Activated CD8-positive, alpha-beta memory T cell treated with anti-CD3 and anti-CD28 coated beads, Interleukin-2, amount 10 ng/mL, durations not matched to agents 7 days and 5 days (primary cell): ENCODE data around the gene KCNJ9. TPM values are rescaled to one million over a fixed set of nuclear protein-coding genes. Genes with fewer than 3 reads are reported as not detected.
A peak's percentile ranks its signal among the peaks of the same experiment; 100 is the strongest.
"Not testable (repeated sequence)": the region's sequence is repeated elsewhere in the genome, so short reads cannot be mapped to it uniquely, and the experiment has no call there.

Source experiments
- ATAC-seq: fragments of 150-1000 bp; cut with Tn5 transposase; one replicate; pipeline ENCODE4 v1.10.0; 2021; ENCODE audit warnings: moderate library complexity
- CTCF ChIA-PET: fragments of 350-600 bp; sonication (Branson Sonifier 250); formaldehyde crosslinking; loops from one replicate; lab custom pipeline; 2021; ENCODE audit warnings: antibody characterized with exemption; lab: Charles Lee
- DNase-seq: peaks from one replicate; pipeline ENCODE4 v3.0.0-alpha.2; 2020
- H3K27ac Mint-ChIP-seq: one replicate; pipeline ENCODE4 v1.8.0; 2021; ENCODE audit warnings: mild to moderate bottlenecking, mixed read lengths
- H3K27me3 Mint-ChIP-seq: one replicate; pipeline ENCODE4 v1.8.0; 2021; ENCODE audit warnings: mixed read lengths
- H3K36me3 Mint-ChIP-seq: one replicate; pipeline ENCODE4 v1.8.0; 2021; ENCODE audit warnings: mild to moderate bottlenecking, mixed read lengths
- H3K4me1 Mint-ChIP-seq: one replicate; pipeline ENCODE4 v1.8.0; 2021; ENCODE audit warnings: mixed read lengths
- H3K4me3 Mint-ChIP-seq: one replicate; pipeline ENCODE4 v1.8.0; 2021; ENCODE audit warnings: mild to moderate bottlenecking, moderate library complexity, mixed read lengths
- H3K9me3 Mint-ChIP-seq: one replicate; pipeline ENCODE4 v1.8.0; 2022; ENCODE audit warnings: low read depth, mixed read lengths
- total RNA-seq, 2 experiments: library from RNA; stranded (reverse); gene quantifications; one replicate each; pipeline ENCODE4 v1.2.3, GENCODE V29; 2021

The KCNJ9 gene
- total RNA-seq, 2 experiments from 2014 or later = not detected

DNA sequence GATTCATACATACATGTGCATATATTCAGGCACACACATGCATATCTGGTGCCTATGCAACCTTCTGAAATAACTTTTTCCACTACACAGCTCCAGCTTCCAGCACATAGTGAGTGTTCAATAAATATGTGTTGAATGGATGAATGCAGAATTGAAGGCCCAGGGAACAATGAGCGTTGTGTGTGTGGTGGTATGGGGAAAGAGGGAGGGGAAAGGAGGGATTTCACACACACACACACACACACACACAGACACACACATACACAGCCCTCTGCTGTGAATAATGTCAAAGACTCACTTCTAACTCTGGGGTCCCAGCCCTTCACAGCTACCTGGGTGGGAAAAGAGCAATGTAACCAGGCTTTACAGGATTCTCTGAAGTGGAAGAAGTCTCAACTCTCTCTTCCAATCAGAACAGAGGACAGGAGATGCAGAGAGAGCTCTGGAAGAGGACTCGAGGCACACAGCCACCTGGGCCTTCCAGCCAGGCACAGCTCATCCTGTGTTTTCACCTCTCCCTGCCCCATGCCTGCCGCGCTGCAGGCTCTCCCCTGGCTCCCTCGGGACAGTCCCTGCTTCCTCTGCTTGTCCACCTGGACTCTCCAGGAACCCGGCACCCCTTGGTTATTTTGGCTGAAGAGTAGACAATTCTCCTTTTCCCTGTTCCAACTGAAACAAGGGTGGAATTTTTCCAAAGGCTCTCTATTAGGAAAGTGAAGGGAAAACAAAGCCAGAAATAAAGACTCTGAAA, 22.5 kb downstream of the KCNJ9 start:
- Mint-ChIP-seq H3K9me3 (no peaks in the 10 kb centered on the region), H3K4me3 (no peak overlapping the region), H3K4me1 (peaks cover 19% of the 10 kb centered on the region), H3K27ac (no peak overlapping the region), H3K36me3 (no peaks in the 10 kb centered on the region), H3K27me3 (no peaks in the 10 kb centered on the region)
- DNase-seq = no peak
- CTCF ChIA-PET = interaction anchor here (0.6 to 6.7 kb wide), 8 partner anchors 18 to 273 kb away, joined by 3 to 66 read pairs (median 22); no protein-coding TSS in a partner anchor
- ATAC-seq = no peak

GRCh38 chr1:160104486-160104885, 23.1 kb downstream of the KCNJ9 start:
- no peak for ATAC-seq
- no peaks in the 10 kb centered on the region for H3K36me3 Mint-ChIP-seq
- CTCF ChIA-PET = interaction anchor here (0.6 to 6.7 kb wide), 7 partner anchors 19 to 272 kb away, joined by 3 to 66 read pairs (median 8); no protein-coding TSS in a partner anchor
- peaks cover 18% of the 10 kb centered on the region for H3K4me1 Mint-ChIP-seq
- no peak overlapping the region for H3K27ac Mint-ChIP-seq
- H3K27me3 Mint-ChIP-seq = no peaks in the 10 kb centered on the region
- no peak for DNase-seq
- no peaks in the 10 kb centered on the region for H3K9me3 Mint-ChIP-seq
- H3K4me3 Mint-ChIP-seq = no peak overlapping the region

DNA sequence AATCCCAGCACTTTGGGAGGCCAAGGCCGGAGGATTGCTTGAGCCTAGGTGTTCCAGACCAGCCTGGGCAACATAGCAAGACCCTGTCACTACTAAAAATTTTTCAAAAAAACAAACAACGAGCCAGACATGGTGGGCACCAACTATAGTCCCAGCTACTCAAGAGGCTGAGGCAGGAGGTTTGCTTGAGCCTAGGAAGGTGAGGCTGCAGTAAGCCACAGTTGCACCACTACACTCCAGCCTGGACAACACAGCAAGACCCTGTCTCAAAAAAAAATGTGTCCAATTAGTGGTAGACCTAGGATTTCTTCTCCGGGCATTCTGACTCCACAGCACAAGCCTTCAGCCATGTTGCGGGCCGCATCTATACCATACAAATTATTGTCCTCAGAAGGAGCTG, 23.8 kb downstream of the KCNJ9 start:
- no peak overlapping the region for H3K27ac Mint-ChIP-seq
- DNase-seq = no peak
- CTCF ChIA-PET = interaction anchor here (0.7 to 6.7 kb wide), 7 partner anchors 20 to 272 kb away, joined by 3 to 66 read pairs (median 8); no protein-coding TSS in a partner anchor
- no peaks in the 10 kb centered on the region for H3K36me3 Mint-ChIP-seq
- H3K9me3 Mint-ChIP-seq = no peaks in the 10 kb centered on the region
- H3K27me3 Mint-ChIP-seq = no peaks in the 10 kb centered on the region
- H3K4me1 Mint-ChIP-seq = peaks cover 14% of the 10 kb centered on the region
- ATAC-seq = no peak
- no peak overlapping the region for H3K4me3 Mint-ChIP-seq

DNA sequence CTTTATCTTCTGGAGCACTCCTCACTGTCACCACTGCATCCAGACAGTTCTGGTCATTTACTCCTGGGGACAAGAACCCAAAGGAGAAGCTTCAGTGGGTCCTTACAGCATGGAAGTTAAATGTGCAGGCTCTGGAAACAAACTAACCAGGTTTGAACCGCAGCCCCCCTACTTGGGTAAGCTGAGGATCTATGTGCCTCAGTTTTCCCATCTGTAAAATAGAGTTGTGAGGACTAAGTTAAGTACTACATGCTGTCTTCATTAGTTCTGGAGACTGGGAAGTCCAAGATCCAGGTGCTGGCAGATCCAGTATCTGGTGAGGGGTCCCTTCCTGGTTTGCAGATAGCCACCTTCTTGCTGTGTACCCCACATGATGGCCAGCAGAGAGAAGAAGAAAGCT, 26.2 kb downstream of the KCNJ9 start:
- DNase-seq (no peak), ATAC-seq (no peak)
- peaks cover 10% of the 10 kb centered on the region for H3K4me1 Mint-ChIP-seq
- no peaks in the 10 kb centered on the region for H3K27me3 Mint-ChIP-seq
- no peak overlapping the region for H3K4me3 Mint-ChIP-seq
- H3K9me3 Mint-ChIP-seq = no peaks in the 10 kb centered on the region
- H3K36me3 Mint-ChIP-seq = no peaks in the 10 kb centered on the region
- CTCF ChIA-PET = interaction anchor here (0.9 to 2.2 kb wide), 5 partner anchors 10 to 269 kb away, joined by 3 to 11 read pairs (median 6); no protein-coding TSS in a partner anchor
- H3K27ac Mint-ChIP-seq = no peak overlapping the region

DNA sequence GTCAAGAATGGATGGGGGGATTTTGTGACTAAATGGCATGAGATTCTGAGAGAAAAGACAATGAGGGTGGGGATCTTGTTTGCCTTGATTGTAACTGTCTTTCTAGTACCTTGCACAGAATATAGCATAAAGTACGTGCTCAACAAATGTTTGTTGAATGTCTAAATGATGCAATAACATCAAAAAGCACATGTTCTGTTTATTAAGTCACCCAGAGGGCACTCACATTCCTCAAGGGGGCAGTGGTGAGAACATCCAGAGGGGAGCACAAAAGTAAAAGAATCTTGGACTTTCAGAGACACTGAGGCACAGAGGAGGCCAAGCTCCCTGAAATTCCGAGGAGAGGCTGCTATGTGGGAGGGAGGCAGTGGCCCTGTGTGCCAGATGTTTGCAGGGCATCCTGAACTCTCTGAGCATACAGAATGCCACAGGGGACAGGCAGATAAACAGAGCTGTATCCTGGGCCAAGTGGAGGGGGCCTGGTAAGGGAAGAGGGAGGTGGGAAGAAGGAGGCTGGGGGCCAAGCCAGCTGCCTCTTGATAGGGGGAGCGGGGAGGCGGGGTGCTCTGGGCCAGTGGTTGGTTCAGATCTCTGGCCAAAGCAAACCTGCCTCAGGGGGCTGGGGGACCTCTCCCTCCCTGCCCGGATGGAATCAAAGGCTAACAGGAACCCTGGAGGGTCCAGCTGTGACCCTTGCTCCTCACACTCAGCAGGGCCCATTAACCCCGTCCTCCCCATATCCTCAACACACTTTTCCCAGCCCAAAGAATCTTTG, 27.7 kb downstream of the KCNJ9 start:
- CTCF ChIA-PET = interaction anchor here (1.0 to 2.2 kb wide), 9 partner anchors 8 to 183 kb away, joined by 3 to 11 read pairs (median 6); partner anchors contain the start of gene IGSF8

DNA sequence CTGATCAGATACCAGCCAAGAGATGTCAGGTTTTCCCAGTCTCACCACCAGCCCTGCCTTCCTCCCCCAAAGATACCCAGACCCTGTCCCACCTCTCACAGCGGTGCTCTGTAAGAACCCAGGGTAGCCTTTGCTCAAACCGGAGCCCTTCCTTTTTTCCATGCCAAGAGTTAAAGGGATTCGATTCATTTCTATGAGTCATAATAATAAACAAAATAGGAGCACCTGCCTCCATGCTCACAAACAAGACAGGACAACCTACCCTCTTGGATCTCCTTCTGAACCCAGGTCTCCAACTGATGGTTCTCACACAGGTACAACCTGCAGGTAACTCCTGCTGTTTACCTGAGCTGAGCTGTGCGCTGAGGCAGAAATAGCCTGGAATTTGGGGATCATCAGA, 28.3 kb downstream of the KCNJ9 start:
- H3K27me3 Mint-ChIP-seq = peaks cover 2% of the 10 kb centered on the region
- no peaks in the 10 kb centered on the region for H3K9me3 Mint-ChIP-seq
- CTCF ChIA-PET = interaction anchor here (1.2 to 2.2 kb wide), 3 partner anchors 8 to 182 kb away, joined by 3 to 11 read pairs (median 6); no protein-coding TSS in a partner anchor
- no peak overlapping the region for H3K27ac Mint-ChIP-seq
- H3K4me3 Mint-ChIP-seq = no peak overlapping the region
- ATAC-seq (no peak), DNase-seq (no peak)
- H3K4me1 Mint-ChIP-seq = peaks cover 3% of the 10 kb centered on the region
- no peaks in the 10 kb centered on the region for H3K36me3 Mint-ChIP-seq

More for the DNA sequence above, 27.7 kb downstream of the KCNJ9 start:
- Mint-ChIP-seq H3K27me3 (no peaks in the 10 kb centered on the region), H3K4me3 (no peak overlapping the region), H3K4me1 (peaks cover 3% of the 10 kb centered on the region), H3K9me3 (no peaks in the 10 kb centered on the region), H3K36me3 (no peaks in the 10 kb centered on the region), H3K27ac (peak overlapping the region; percentile 20)
- ATAC-seq (peak; percentile 42), DNase-seq (peak; percentile 63)

DNA sequence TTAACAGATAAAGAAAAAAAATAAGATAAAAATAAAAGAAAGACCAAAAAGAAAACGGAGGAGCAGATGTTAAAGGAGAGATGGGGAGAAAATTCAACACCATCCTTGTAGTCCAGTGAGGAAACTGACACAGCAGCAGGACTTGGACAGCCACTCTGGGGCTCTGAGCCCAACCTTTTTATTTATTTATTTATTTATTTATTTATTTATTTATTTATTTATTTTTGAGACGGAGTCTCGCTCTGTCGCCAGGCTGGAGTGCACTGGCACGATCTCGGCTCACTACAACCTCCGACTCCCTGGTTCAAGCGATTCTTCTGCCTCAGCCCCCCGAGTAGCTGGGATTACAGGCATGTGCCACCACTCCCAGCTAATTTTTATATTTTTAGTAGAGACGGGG, 30.1 kb downstream of the KCNJ9 start:
- H3K36me3 Mint-ChIP-seq, H3K4me3 Mint-ChIP-seq, H3K4me1 Mint-ChIP-seq, DNase-seq, ATAC-seq, H3K9me3 Mint-ChIP-seq, CTCF ChIA-PET, H3K27me3 Mint-ChIP-seq, H3K27ac Mint-ChIP-seq: not testable (repeated sequence)

- H3K4me3 Mint-ChIP-seq = no peak overlapping the region
- CTCF ChIA-PET = interaction anchor here (1.0 to 1.3 kb wide), 2 partner anchors 11 to 179 kb away, joined by 3 read pairs; no protein-coding TSS in a partner anchor
- peaks cover 12% of the 10 kb centered on the region for H3K27me3 Mint-ChIP-seq
- H3K9me3 Mint-ChIP-seq = no peaks in the 10 kb centered on the region
- ATAC-seq (no peak), DNase-seq (no peak)
- peaks cover 3% of the 10 kb centered on the region for H3K4me1 Mint-ChIP-seq
- no peak overlapping the region for H3K27ac Mint-ChIP-seq
- no peaks in the 10 kb centered on the region for H3K36me3 Mint-ChIP-seq
Measured at GRCh38 chr1:160112357-160112756, 31.0 kb downstream of the KCNJ9 start.

- no peak overlapping the region for H3K27ac Mint-ChIP-seq
- H3K36me3 Mint-ChIP-seq = no peaks in the 10 kb centered on the region
- CTCF ChIA-PET = no interaction called here
- H3K9me3 Mint-ChIP-seq = no peaks in the 10 kb centered on the region
- no peak overlapping the region for H3K4me3 Mint-ChIP-seq
- H3K27me3 Mint-ChIP-seq = peaks cover 18% of the 10 kb centered on the region
- H3K4me1 Mint-ChIP-seq = peaks cover 3% of the 10 kb centered on the region
- DNase-seq (no peak), ATAC-seq (no peak)
Measured at GRCh38 chr1:160113407-160113806, 32.1 kb downstream of the KCNJ9 start.

DNA sequence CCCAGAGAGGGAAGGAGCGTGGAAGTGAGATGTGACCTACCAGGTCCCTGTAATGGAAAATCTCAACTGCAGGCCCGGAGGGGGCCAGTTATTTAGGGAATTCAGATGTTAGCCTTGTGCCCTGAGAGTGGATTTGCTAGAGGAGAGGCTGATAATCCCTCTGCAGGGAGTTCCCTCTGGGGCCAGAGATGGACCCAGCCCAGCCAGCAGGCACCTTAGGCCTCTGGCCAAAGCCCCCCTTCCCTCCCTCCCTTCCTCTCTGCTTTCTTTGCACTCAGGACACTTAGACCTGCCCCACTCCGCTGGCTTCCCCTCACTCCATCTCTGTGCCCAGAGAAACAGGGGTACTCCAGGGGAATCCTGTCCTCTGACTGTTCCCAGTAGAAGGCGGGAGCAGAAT, 32.7 kb downstream of the KCNJ9 start:
- Mint-ChIP-seq H3K27ac (no peak overlapping the region), H3K27me3 (peaks cover 18% of the 10 kb centered on the region)
- no peak for DNase-seq

DNA sequence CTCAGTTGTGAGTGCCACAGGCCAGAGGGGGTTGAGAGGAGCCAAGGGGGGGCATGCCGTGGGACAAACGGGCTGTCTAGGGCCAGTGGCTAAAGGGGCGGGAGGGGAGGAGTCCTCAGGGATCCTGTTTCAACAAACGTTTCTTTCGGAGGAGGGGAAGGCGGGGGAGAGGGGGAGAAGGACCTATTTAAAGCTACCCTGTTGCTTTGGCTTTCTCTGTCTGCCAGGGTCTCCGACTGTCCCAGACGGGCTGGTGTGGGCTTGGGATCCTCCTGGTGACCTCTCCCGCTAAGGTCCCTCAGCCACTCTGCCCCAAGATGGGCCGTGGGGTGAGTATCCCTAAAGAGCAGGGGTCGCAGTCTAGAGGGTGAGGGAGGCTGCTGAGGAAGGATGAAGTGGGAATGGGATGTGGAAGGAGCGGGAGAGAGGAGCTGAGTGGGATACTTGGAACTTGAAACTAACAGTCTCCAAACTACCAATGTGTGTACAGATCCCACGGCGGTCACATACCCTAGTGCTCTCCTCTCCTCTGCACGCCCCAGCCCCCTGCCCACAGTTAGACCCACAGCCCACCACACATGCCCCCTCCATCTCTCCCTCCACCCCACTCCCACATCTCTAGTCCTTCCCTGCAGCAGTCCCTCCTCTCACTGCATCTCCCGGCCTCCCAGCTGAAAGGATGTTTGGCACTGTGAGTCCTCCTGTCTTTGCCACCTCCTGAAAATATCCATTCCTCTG, 34.4 kb downstream of the KCNJ9 start, which contains the start of gene ATP1A2:
TSS of gene ATP1A2 (plus strand) at position 215 of the 738 bp plus-strand sequence. CDS start at position 318, 103 bp downstream.
- no peaks in the 10 kb centered on the region for H3K4me1 Mint-ChIP-seq
- H3K27ac Mint-ChIP-seq = no peak within 1 kb of the TSS
- H3K27me3 Mint-ChIP-seq = peaks cover 18% of the 10 kb centered on the region
- DNase-seq (no peak), ATAC-seq (no peak)
- CTCF ChIA-PET = interaction anchor here (0.6 kb wide), 1 partner anchor 220 kb away, joined by 3 read pairs; no protein-coding TSS in a partner anchor
- no peak within 1 kb of the TSS for H3K4me3 Mint-ChIP-seq
- no peaks in the 10 kb centered on the region for H3K36me3 Mint-ChIP-seq
- H3K9me3 Mint-ChIP-seq = no peaks in the 10 kb centered on the region

More for the DNA sequence above, 32.7 kb downstream of the KCNJ9 start:
- no peaks in the 10 kb centered on the region for H3K36me3 Mint-ChIP-seq
- ATAC-seq = no peak
- H3K4me3 Mint-ChIP-seq = no peak overlapping the region
- no peaks in the 10 kb centered on the region for H3K4me1 Mint-ChIP-seq
- H3K9me3 Mint-ChIP-seq = no peaks in the 10 kb centered on the region
- CTCF ChIA-PET = no interaction called here

DNA sequence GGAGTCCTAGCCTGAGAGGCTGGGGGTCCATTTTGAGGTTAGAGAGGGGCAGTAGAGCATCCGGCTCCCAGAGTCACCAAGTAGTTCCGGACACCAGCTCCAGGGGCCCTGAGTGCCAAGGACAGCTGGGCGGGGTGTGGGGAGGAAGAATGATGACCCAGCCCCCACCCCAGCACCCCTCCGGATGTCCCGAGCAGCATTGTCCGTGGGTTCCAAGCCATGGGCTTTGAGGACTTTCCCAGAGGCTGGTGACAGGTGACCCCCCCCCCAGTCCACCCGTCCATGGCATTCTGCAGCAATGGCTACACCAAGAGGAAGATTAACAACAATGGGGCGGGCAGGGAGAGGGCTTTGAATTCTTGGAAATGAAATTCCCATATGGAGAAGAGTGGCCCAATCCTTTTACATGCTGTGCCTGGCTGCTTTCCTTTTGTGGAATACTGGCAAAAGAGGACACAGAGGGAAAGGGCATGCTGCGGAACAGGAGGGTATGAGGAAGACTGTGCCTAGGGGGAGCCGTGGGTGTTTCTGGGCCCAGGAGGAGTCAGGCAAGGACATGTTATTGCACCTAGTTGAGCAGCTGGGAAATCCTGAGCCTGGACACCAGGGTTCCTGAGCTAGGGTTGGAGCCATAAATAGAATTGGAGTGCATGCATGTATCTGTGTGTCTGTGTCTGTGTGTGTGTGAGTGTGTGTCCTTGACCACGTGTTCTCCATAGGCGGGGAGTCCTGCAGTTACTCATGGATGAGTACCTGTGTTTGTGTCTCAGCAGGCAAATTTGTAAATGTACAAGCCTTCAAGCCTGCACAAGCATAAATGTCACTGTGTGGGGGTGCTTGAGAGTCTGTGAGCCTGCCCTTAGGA, 35.2 kb downstream of the KCNJ9 start:
- Mint-ChIP-seq H3K4me1 (no peaks in the 10 kb centered on the region), H3K27ac (no peak overlapping the region), H3K36me3 (no peaks in the 10 kb centered on the region), H3K9me3 (no peaks in the 10 kb centered on the region), H3K27me3 (peaks cover 21% of the 10 kb centered on the region), H3K4me3 (no peak overlapping the region)
- DNase-seq = no peak
- CTCF ChIA-PET = interaction anchor here (0.6 to 1.6 kb wide), 4 partner anchors 9 to 219 kb away, joined by 3 to 6 read pairs (median 3); no protein-coding TSS in a partner anchor
- ATAC-seq = no peak
